ENCODE measurements around the gene VIM.
"Not testable (repeated sequence)": the region's sequence is repeated elsewhere in the genome, so short reads cannot be mapped to it uniquely, and the experiment has no call there.

VIM gene

GRCh38 chr10:17256627-17257026 lies 28.6 kb downstream of the VIM start:
- Histone ChIP-seq H3K36me3 (no peaks in the 10 kb centered on the region), H3K27me3 (no peaks in the 10 kb centered on the region), H3K4me1 (no peaks in the 10 kb centered on the region), H3K9me3 (no peaks in the 10 kb centered on the region), H3K4me3 (ENCODE audit: low read depth, low read length) (no peak overlapping the region)
- TF ChIP-seq, protein P1, sequence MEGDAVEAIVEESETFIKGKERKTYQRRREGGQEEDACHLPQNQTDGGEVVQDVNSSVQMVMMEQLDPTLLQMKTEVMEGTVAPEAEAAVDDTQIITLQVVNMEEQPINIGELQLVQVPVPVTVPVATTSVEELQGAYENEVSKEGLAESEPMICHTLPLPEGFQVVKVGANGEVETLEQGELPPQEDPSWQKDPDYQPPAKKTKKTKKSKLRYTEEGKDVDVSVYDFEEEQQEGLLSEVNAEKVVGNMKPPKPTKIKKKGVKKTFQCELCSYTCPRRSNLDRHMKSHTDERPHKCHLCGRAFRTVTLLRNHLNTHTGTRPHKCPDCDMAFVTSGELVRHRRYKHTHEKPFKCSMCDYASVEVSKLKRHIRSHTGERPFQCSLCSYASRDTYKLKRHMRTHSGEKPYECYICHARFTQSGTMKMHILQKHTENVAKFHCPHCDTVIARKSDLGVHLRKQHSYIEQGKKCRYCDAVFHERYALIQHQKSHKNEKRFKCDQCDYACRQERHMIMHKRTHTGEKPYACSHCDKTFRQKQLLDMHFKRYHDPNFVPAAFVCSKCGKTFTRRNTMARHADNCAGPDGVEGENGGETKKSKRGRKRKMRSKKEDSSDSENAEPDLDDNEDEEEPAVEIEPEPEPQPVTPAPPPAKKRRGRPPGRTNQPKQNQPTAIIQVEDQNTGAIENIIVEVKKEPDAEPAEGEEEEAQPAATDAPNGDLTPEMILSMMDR (IDR thresholded peaks at IDR 0.05; ENCODE audit: low read depth, low read length): no peak
- DNase-seq: no peak

DNA sequence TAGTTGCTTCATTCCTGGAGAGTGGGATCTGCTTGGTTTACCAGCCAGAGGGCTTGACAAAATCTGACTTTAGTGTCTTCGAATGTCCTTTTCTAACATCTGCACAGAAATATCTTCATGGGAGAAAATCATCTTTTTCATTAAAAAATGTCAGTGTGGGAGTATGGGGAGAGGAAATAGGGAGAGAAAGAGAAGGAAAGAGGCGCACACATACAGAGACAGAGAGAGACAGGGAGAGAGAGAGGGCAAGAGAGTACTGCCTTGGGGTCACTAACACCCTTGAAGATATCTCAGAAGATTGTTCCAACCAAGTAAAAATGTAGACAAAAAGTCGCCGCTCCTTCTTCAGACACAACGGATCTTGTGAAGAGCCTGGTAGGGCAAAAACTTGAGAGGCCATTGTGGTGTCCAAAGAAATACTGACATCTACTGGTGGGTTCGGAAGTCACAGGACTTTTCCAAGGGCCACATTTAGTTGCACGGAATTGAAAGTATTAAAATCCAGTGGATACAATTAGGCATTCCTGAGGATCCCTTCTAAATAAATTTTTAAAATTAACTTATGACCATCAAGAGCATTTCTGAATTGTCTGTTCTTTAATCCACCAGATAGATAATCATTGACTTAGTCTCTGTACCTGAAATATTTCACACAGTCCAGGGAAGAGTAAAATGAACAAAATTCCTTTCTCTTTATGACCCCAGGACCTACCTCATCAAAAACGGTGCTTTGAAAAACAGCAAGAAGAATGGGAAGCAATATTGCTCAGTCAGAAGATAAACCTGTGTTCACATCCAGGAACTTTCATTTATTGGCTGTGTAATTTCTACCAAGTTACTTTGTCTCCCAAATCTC lies 29.7 kb downstream of the VIM start:
- H3K9me3 ChIP-seq: no peaks in the 10 kb centered on the region
- TF ChIP-seq, protein P1 (IDR thresholded peaks at IDR 0.05; ENCODE audit: low read depth, low read length): peak; percentile 84
- peak; percentile 51 for DNase-seq
- H3K27me3 ChIP-seq: no peaks in the 10 kb centered on the region
- H3K36me3 ChIP-seq: no peaks in the 10 kb centered on the region
- H3K4me3 ChIP-seq (ENCODE audit: low read depth, low read length): peak overlapping the region; percentile 19; the same call in 1 of the 2 replicates
- no peaks in the 10 kb centered on the region for H3K4me1 ChIP-seq

DNA sequence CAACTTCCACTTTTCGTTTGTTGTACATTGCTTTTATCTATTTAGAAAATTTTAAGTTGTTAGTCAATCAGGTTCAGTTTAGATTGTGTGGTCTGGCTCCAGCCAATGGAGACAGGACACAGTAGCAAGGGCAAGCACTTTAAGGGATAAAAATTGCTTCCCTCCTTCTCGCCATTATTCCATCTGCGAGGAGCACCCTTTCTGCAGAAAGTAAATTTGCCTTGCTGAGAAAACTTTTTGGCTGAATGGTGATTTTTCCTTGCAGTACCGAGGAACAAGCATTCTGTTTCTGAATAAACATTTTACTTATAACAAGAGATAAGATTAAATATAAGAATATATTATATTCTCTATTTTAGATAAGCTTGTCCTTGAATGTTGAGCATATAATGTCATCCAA lies 34.5 kb downstream of the VIM start:
- H3K36me3 ChIP-seq: no peaks in the 10 kb centered on the region
- TF ChIP-seq, protein P1 (IDR thresholded peaks at IDR 0.05; ENCODE audit: low read depth, low read length): no peak
- H3K9me3 ChIP-seq: no peaks in the 10 kb centered on the region; the same call in 1 of the 2 replicates
- H3K4me3 ChIP-seq (ENCODE audit: low read depth, low read length): no peak overlapping the region
- no peaks in the 10 kb centered on the region for H3K4me1 ChIP-seq
- no peak for DNase-seq
- peaks cover 2% of the 10 kb centered on the region for H3K27me3 ChIP-seq

DNA sequence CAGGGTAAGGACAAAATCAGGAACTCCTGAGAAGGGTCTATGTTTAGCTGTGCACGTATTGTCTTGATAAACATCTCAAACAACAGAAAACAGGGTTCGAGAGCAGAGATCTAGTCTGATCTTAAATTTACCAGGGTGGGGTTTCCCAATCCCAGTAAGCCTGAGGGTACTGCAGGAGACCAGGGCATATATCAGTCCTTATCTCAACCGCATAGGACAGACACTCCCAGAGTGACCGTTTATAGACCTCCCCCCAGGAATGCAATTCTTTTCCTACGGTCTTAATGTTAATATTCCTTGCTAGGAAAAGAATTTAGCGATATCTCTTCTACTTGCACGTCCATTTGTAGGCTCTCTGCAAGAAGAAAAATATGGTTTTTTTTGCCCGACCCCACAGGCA lies 35.5 kb downstream of the VIM start:
- DNase-seq: no peak
- Histone ChIP-seq H3K9me3 (no peaks in the 10 kb centered on the region; the same call in 1 of the 2 replicates), H3K4me3 (ENCODE audit: low read depth, low read length) (no peak overlapping the region), H3K27me3 (peaks cover 13% of the 10 kb centered on the region), H3K4me1 (no peaks in the 10 kb centered on the region), H3K36me3 (no peaks in the 10 kb centered on the region)
- TF ChIP-seq, protein P1 (IDR thresholded peaks at IDR 0.05; ENCODE audit: low read depth, low read length): no peak

- H3K36me3 ChIP-seq: no peaks in the 10 kb centered on the region
- H3K4me1 ChIP-seq: no peaks in the 10 kb centered on the region
- TF ChIP-seq, protein P1 (IDR thresholded peaks at IDR 0.05; ENCODE audit: low read depth, low read length): no peak
- peaks cover 13% of the 10 kb centered on the region for H3K27me3 ChIP-seq
- DNase-seq: no peak
- no peaks in the 10 kb centered on the region; the same call in 1 of the 2 replicates for H3K9me3 ChIP-seq
- H3K4me3 ChIP-seq (ENCODE audit: low read depth, low read length): no peak overlapping the region
Measured at GRCh38 chr10:17265468-17265867, 37.4 kb downstream of the VIM start.

DNA sequence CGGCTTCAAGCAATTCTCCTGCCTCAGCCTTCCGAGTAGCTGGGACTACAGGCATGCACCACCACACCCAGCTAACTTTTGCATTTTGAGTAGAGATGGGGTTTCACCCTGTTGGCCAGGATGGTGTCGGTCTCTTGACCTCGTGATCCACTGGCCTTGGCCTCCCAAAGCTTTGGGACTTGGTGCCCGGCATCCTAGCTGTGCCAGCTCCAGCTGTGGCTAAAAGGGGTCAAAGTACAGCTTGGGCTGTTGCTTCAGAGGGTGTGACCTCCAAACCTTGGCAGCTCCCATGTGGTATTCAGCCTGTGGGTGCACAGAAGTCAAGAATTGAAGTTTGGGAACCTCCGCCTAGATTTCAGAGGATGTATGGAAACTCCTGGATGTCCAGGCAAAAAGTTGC lies 38.5 kb downstream of the VIM start:
- DNase-seq: not testable (repeated sequence)
- peaks cover 13% of the 10 kb centered on the region for H3K27me3 ChIP-seq

More for the DNA sequence above, 38.5 kb downstream of the VIM start:
- H3K4me3 ChIP-seq (ENCODE audit: low read depth, low read length); H3K36me3 ChIP-seq; H3K4me1 ChIP-seq; H3K9me3 ChIP-seq: not testable (repeated sequence)
